ENCODE data around the gene STUB1. TPM values are rescaled to one million over a fixed set of nuclear protein-coding genes. Genes with fewer than 3 reads are reported as not detected.

STUB1 gene
- total and polyA plus RNA-seq, 2 of the 8 experiments (the other 6 are each of a cell fraction or from before 2014, with no cell fraction given), result 89.9 to 103 TPM

- TF ChIP-seq CTCF (IDR thresholded peaks at IDR 0.05; ENCODE audit: control extremely low read depth in 1 of 3, insufficient read depth in 1 of 3, low read depth in 1 of 3, low read length in 3 of 3) (no peak), SIRT6 (IDR thresholded peaks at IDR 0.05; ENCODE audit: low read length) (no peak), FOSL1 (IDR thresholded peaks at IDR 0.05; ENCODE audit: insufficient read depth, low read depth, low read length) (no peak), NANOG (IDR thresholded peaks at IDR 0.05; ENCODE audit: insufficient read depth, low read depth, low read length, poor library complexity, severe bottlenecking) (no peak), ATF2 (IDR thresholded peaks at IDR 0.05; ENCODE audit: low read length) (no peak), CHD1 (IDR thresholded peaks at IDR 0.05; ENCODE audit: low read depth, low read length) (no peak), BRCA1 (IDR thresholded peaks at IDR 0.05; ENCODE audit: low read depth, low read length) (no peak), YY1 (IDR thresholded peaks at IDR 0.05; ENCODE audit: low read depth, low read length) (no peak), NRF1 (IDR thresholded peaks at IDR 0.05; ENCODE audit: low read depth, low read length) (no peak), CTBP2 (IDR thresholded peaks at IDR 0.05; ENCODE audit: borderline replicate concordance, insufficient read depth, insufficient read length, low read length) (no peak), E2F6 (IDR thresholded peaks at IDR 0.05) (no peak), RXRA (IDR thresholded peaks at IDR 0.05; ENCODE audit: insufficient read depth, low read depth, low read length) (no peak), SIN3A (conservative IDR thresholded peaks at IDR 0.05 in 1 of 2, IDR thresholded peaks at IDR 0.05 in 1 of 2; ENCODE audit: low read depth in 1 of 2, low read length in 2 of 2) (peak in 1 of 2 experiments; percentile 36; a peak in 1 of 4 replicates), TAF1 (IDR thresholded peaks at IDR 0.05; ENCODE audit: low read depth, low read length) (peak; percentile 33), CEBPB (IDR thresholded peaks at IDR 0.05; ENCODE audit: low read depth, low read length) (no peak), KDM5A (IDR thresholded peaks at IDR 0.05; ENCODE audit: low read length) (no peak), TAF7 (optimal IDR thresholded peaks at IDR 0.05; ENCODE audit: borderline replicate concordance, low read depth, low read length) (no peak), SP4 (IDR thresholded peaks at IDR 0.05; ENCODE audit: low read length) (no peak), SP2 (IDR thresholded peaks at IDR 0.05; ENCODE audit: low read length) (no peak)
These were observed at the start of gene STUB1 (continued) for GRCh38 chr16:679814-680624.
